HG02759 (cell line): ENCODE data around the gene SLC37A1.

ENCODE experiments used
- ATAC-seq: cut with Tn5 transposase; IDR thresholded peaks from one replicate; pipeline ENCODE4 v1.9.1; 2021; ENCODE audit warnings: mild to moderate bottlenecking, moderate library complexity; ENCODE audit not compliant: unreplicated experiment

Gene SLC37A1

DNA sequence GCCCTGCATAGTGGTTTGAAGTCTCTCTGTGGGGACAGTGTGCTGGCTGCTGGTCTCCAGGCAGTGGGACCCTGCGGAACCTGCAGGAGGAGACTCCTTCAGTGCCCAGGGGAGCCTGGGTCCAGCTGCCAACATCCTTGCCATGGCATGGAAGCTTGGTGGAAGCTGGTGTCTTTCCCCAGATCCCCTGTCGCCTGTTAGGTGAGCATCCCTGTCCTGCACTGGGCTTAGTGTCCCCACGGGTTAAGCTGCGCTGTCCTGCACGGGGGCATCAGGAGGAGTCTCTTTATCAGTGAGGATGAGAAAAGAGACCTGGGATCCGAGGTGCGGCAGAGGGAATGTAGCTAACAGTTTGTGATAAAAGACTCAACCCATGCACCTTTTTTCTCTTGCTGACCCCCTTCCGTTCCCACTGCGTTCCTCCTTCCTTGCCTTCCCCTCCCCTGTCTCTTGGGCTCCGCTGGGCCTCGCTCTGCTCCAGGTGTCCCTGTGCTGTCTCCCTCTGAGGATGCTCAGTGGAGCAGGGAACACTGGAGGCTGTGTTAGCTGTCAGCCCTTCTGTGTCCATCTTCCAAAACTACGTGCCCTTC is 59.3 kb downstream of the SLC37A1 start:
- no peak for ATAC-seq

DNA sequence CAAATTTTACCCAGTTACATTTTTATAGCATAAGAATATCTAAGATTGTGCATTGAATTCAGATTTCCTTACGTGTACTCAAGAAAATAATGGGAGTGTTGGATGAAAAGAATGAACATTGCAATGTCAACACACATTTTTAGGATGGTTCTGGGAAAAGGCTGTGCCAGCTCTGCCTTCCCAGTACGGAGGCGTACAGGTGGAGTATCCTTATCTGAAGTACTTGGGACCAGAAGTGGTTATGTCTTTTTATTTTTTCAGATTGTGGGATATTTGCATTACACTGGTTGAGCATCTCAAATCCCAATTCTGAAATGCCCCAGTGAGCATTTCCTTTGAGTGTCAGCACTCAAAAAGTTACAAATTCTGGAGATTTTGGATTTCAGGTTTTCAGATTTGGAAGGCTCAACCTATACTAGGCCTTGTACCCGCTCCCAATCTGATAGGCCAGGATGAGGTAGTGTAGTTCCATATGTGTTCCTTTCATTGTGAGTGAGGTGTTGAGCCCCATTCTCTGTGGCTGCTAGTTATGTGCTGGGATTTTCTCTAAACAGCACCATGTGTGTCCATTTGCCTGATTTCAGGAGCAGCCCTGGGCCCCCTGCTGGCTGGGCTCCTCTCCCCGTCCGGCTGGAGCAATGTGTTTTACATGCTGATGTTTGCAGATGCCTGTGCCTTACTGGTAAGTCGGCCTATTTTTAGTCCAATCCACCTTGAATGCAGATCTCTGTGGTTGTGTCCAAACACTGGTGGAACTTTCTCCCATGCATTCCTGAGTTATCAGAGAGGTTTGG is 60.8 kb downstream of the SLC37A1 start:
- ATAC-seq, result no peak

DNA sequence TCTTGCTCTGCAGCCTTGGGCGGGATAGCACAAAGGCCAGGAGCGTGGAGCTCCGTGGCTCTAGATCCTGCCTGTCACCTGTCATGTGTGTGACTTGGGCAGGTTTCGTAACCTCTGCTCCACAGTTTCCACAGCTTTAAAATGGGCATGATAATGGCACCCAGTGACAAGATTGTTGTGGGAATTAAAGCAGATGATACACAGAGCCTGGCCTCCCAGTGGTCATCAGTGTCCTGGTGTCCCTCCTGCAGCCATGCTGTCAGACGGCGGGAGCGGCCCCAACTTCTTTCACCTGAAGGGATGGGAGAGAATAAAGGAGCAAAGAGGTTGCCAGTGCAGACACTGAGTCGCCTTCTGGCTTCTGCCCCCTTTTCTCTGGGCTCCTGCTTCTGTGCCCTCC is 61.5 kb downstream of the SLC37A1 start:
- ATAC-seq, result no peak

DNA sequence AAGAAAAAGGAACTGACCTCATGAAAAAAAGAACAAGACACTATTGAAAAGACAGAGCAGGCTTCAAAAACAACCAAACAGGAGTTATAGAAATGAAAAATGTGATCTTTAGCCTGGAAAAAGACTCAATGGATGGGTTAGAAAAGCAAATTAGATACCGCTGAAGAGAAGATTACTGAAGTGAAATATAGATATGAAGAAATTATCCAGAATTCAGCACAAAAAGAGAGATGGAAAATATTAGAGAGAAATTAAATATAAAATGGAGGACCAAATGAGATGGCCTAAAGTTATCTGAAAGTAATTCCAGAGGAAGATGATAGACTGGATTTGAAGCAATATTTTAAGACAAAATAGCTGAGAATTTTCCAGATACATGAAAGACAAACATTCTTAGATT is 63.0 kb downstream of the SLC37A1 start:
- no peak for ATAC-seq

DNA sequence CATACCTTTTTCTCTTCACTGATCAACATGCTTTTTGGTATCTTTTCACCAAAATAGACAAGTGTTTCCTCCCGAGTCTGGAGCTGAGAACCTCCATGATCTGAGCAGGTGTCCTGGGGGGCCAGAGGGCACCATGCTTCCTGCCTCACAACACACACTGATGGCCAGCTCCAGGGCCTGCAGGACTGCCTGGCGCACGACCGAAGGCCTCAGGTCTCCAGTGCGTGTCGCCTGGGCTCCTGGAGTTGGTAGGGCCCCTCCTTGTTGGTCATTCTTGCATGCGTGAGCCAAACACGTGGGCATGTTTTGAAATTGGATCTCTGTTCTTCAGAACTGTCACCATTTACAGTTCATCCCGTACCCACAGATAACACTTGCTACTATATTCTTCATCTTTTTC is 64.4 kb downstream of the SLC37A1 start:
- no peak for ATAC-seq

DNA sequence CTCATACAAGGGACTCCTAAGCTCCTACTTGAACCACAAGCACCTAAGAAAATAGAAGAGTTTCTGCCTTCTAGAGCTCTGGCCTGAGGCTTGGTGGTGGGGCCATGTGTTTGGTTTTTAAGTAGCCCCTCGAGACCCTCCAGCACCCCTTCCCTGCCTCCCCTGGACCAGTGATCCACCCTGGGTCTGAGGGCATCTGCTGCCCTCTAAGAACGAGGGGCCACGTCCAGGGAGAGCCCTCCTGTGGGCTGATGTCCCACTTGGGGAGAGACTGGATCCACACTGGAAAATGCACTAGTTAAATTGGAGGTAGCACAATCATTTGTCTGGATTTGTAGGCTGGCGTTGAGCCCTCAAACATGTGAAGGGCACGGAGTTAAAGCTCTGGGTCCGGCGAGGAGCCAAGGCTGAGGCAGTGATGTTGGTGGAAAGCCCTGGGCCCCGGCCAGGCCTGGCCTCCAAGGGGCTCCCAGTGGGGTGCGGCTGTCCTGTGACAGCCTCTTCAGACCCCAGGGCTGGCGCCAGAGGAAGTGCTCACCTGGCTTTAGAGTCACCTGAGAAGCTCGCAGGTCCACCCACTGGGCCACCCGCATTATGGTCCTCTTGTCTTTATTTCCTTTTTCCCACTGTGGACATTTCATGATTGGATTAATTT is 65.2 kb downstream of the SLC37A1 start:
- ATAC-seq, result no peak

DNA sequence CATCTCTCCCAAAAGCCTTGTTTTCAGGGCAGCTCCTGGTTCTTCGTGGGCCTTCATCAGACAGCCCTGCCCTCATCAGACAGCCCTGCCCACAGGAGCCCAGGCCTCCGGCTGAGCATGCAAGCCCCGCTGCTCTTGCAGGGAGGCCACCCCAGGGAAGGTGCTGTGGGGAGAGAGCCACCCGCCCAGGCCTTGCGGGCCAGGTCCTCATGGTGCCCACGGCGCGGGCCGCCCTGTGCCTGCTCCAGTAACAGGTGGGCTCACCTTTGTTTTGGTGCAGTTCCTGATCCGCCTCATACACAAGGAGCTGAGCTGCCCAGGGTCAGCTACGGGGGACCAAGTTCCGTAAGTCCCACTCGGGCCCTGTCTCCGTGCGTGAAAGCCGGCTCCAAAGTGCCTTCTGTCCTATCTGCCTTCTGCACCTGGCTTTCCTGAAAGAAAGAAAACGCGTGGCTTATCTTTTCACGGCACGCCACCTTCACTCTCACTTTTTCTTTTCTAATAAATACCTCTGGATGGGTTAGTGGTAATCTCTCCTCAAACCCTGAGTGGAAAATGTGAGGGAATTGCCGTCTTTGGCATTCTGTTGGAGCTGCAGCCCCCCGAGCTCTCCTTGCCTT is 65.9 kb downstream of the SLC37A1 start:
- no peak for ATAC-seq

DNA sequence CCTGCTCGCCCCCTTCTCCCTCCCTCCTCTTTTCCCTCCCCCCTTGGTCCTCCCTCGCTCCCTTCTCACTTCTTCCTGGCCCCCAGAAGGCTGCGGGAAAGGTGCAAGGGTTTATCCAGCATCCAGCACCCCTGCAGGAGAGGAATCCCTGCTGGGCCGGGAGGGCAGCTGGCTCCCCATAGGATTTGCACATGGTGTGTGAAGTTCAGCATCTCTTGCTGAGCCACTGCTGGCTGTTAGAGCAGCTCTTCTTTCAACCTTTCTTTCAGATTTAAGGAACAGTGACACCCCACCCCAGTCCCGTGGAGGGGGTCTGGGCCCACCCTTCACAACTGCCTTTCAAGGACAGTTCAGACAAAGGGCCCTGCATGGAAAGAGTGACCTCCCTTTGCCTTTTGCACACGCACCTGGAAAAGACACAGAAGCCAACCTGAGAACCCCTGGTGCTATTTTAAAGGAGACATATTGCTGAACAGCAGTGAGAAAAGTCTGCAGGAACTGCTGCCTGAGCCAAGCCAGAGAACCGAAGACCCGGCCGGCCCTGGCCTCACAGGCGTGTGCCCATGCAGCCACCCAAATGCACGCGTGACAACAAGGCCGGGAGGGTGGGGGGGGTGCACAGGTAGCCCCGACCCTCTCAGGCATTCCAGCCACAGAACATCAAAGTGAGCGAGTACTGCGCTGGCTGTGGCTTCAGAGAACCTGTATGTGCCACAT is 66.6 kb downstream of the SLC37A1 start:
- ATAC-seq, result no peak

DNA sequence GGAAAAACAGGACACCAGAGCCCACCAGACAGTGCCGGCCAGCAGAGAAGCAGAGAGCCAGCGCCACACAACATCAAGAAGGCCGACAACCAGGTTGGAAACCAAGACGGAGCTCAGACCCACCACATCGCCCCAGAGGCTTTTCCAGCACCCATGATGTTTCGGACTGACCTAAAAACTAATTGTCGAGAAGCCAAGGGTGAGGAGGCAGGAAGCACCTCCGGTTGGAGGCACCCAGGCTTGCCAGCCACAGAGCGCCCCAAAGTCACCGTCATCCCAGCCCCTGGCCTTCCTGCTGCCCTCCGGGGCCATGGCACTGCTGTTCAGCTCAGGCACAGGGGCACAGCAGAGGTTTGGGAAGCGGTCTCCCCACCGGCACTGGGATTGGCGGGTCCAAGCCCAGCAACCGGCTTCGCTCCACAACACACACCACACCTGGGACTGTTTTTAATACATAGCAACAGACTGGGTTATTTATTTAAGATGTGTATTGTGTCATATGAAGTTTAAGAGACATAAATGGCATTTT is 67.2 kb downstream of the SLC37A1 start:
- ATAC-seq, result no peak

DNA sequence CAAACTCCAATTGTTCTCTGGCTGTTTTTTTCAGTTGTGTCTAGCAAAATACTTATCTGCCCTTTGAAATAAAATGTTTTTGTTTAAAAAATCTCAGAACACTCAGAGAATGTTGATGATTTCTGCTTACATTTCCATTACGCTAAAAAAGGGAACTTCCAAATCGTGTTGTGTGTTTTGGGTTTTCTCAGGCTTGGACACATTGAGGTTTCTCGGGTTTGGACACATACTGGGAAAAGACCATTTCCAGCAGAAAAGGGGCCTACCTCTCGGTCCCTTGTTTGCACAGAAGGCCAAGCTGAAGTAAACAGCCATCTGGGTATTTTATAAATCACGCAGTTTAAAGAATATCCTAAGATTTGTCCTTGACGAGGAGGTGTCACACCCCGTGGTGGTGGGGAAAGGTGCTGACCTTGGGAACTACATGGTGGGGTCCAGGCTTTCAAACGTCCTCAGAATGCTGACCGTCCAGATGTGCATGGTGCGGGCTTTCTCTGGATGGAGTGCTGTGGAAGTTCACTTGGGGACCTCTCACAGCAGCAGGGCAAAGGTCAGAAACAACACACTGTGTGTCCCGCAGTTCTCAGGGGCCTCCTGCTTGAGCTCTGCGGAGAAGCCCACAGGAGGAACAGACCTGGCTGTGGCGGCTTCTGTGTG is 67.8 kb downstream of the SLC37A1 start:
- ATAC-seq, result no peak

DNA sequence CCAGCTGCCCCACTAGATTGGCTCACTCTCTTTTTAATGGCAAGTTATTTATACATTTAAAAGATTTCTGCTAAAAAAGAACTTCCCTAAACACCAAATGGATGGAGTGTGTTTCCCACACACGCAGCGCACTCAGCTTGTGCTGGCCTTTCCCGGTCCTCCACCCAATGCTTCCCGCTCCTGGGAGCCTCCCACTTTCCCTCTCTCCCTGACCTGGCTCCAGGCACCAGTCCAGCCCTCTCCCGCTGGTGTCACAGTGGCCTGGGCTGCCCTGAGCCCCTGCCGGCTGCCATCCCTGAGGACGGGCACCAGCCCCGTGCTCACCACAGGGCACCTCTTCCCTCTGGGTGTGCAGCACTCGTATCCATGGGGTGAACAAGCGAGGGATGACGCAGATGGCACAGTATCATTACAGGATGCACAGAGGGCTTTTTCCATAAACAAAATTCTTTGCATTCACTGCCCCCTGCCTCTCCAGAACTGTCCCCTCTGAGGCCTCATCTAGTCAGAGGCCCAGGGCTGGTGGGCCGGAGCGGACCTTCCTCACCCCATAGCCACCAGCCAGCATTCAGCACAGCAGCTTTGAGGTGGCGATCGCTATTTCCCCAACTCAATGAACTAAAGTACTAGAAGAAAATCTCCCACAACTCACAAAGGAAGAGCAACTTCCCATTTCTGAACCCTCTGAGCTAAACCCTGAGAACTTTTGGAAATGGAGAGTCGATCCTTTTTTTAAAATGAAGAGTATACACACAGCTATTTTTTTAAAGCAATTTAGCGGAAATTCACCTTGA is 68.5 kb downstream of the SLC37A1 start:
- no peak for ATAC-seq

DNA sequence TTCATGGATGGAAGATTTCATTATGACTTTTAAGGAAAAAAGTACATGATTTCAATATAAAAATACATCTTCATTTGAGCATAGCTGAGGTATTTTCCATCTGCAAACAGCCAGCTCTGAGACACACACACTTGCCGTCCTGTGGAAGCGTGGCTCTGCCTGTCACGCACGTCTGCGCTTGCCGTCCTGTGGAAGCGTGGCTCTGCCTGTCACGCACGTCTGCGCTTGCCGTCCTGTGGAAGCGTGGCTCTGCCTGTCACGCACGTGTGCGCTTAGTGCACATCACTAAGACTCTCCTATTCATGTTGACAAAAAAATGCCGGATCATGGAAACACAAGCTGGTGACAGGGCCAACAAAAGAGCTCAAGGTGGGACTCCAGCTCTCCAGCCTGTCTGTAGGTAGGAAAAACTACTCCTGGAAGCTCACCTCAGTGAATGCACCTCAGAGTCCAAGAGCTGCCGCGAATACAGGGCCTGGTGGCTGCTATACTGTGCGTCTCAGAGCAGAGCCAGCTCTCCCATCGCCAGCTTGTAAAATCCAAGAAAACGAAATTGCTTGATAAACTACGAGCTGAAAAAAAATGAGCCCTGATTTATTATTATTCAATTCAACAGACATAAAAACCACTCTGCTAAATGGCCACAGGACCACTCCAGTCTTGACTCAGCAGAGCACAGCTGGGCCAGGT is 69.3 kb downstream of the SLC37A1 start:
- no peak for ATAC-seq

DNA sequence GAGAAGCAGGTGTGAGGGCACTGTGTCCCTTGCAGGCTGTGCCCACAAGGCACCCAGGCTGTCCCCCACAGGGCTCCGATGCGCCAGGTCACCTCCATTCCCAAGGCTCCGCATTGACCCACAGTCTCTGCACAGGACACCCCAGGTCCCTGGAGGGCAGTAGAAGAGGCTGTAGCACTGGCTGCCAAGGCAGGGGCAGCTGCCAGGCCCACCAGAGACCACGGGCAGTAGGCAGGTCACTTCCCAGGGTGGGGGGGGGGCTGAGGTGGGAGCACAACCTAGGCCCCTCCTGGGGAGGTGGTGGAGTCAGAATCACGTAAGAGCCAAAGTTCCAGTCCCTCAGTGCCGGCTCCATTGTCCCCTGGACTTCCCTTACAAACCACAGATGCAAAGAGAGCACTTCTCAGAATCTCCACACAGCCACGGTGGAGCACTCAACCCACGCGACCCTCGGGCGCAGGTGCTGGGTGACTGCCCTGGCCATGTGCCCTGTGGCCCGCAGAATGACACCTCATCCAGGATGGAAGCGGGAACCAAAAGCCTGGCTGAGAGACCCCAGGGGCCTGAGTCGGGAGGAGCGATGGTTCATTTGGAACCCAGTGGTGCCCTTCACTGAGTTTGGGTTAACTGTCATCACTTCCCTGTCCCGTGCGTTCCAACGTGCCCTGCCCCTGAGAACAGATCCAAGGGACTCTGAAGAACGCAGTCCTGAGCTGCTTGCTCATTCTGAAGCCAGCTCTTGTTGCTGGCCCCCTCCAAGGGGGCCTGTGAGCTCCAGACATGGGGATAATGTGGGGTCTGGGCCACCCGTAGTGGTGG is 70.0 kb downstream of the SLC37A1 start:
- no peak for ATAC-seq

DNA sequence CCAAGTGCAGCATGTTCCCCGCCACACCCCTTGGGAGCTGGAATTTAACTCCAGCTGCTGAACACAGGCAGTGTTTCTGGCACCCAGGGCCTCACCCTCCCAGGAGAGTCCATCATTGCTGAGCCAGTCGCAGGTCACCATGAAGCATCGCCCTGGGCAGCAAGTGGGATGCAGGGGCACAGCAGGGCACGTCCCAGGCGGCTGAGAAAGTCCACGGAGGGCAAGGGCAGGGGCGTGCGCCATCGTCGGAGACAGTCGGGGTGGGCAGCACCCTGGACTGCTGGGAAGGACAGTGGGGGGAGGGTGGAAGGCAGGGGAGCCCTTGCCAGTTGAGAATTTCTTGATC is 70.6 kb downstream of the SLC37A1 start:
- ATAC-seq, result no peak

DNA sequence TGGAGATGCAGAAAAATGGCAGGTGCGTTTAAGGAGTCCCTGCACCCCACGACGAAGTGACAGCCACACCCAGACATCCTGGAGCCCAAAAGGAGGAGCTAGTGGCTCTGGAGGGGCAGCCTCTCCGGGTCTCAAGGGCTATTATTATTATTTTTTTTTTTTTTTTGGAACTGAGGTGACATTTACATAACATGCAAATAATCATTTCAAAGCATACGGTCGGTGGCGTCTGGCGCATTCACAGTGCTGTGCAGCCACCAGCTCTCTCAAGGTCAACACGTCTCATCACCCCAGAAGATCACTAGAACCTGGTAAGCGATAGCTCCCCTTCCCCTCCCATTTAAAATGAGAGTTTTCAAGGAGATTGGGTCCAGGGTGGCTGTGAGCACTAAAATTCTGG is 72.2 kb downstream of the SLC37A1 start:
- no peak for ATAC-seq

DNA sequence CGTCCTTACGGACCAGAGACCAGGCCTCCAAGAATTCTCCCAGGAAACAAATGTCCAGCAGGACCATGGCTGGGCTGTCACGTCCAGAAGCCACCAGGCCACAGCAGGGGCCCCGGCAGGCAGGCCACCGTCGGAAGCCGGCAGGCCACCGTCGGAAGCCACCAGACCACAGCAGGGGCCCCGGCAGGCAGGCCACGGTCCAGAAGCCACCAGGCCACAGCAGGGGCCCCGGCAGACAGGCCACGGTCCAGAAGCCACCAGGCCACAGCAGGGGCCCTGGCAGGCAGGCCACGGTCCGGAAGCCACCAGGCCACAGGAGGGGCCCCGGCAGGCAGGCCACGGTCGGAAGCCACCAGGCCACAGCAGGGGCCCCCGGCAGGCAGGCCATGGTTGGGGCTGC is 72.8 kb downstream of the SLC37A1 start:
- ATAC-seq, result no peak

DNA sequence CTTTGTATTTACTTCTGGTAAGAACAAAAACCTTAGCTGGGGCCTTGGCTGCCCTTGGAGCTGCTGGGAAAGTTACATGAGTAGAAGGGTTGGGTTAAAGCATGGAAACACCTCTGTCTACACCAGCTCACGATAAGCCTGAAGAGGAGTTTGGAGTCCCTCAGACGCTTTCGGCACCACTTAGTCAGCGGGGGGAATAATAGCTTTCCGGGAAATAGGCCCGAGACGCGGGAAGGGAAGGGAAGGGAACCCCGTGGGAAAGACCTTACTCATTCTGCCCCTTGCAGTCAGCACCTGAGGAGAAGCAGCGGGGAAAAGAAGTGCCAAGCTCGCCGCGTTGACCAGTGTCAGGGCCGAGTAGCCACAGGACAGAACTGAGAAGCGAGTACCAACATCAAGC is 73.4 kb downstream of the SLC37A1 start:
- no peak for ATAC-seq

DNA sequence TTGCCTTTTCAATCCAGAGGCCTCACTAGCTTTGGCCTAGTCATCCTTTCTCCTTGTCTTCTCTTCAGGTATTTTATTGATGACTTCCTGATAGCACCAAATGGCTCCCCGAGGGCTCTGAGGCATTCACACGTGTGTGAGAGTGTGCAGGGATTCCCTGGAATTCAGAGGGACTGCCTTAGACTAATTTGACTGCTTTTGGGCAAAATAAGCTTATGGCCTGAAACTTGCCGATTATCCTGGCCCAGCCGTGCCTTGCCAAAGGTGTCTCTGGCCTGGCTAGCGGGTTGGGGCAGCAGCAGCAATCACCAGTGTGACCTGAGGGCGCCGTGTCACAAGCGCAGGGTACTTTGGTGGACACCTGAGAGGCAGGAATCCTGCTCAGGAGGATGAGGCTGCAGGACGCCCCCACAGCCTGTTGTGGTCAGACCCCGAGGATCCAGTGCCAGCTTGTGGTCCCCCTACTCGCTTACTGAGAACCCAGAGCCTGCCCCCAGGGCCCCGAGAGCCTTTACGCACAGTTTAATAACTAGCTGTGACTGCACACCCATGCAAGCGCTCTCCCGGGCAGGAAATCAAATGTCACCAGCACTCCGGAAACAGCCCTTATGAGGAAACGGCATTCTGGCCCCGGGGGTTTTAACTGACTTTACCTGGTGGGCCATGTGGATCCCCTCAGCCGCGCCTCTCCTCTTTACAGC is 76.9 kb downstream of the SLC37A1 start:
- no peak for ATAC-seq
